Measurements from ENCODE around the gene TRMT61A.

TRMT61A gene

GRCh38 chr14:103576371-103577024, 47.5 kb downstream of the TRMT61A start:
- peak; percentile 90 for DNase-seq (ENCODE audit: low read depth)
- no peak for TF ChIP-seq CTCF (IDR thresholded peaks at IDR 0.05; ENCODE audit: control insufficient read depth, extremely low read depth, insufficient read depth)
- no peak overlapping the region for H3K4me3 ChIP-seq (ENCODE audit: low read depth, low read length)

GRCh38 chr14:103578401-103579075, 49.5 kb downstream of the TRMT61A start:
- DNase-seq (ENCODE audit: low read depth): no peak
- TF ChIP-seq CTCF (IDR thresholded peaks at IDR 0.05; ENCODE audit: control insufficient read depth, extremely low read depth, insufficient read depth): no peak
- no peak overlapping the region for H3K4me3 ChIP-seq (ENCODE audit: low read depth, low read length)

GRCh38 chr14:103581206-103581605, 52.2 kb downstream of the TRMT61A start:
- DNase-seq (ENCODE audit: low read depth): no peak
- no peak overlapping the region for H3K4me3 ChIP-seq (ENCODE audit: low read depth, low read length)
- TF ChIP-seq CTCF (IDR thresholded peaks at IDR 0.05; ENCODE audit: control insufficient read depth, extremely low read depth, insufficient read depth): no peak

GRCh38 chr14:103581954-103582703, 53.1 kb downstream of the TRMT61A start:
- no peak for TF ChIP-seq CTCF (IDR thresholded peaks at IDR 0.05; ENCODE audit: control insufficient read depth, extremely low read depth, insufficient read depth)
- no peak for DNase-seq (ENCODE audit: low read depth)

GRCh38 chr14:103584326-103584915, 55.4 kb downstream of the TRMT61A start:
- DNase-seq (ENCODE audit: low read depth): no peak
- no peak overlapping the region for H3K4me3 ChIP-seq (ENCODE audit: low read depth, low read length)
- no peak for TF ChIP-seq CTCF (IDR thresholded peaks at IDR 0.05; ENCODE audit: control insufficient read depth, extremely low read depth, insufficient read depth)

More at GRCh38 chr14:103581954-103582703, 53.1 kb downstream of the TRMT61A start:
- H3K4me3 ChIP-seq (ENCODE audit: low read depth, low read length): no peak overlapping the region
